ENCODE results near the gene CAMTA1.
A peak's percentile ranks its signal among the peaks of the same experiment; 100 is the strongest.
"Not testable (repeated sequence)": the region's sequence is repeated elsewhere in the genome, so short reads cannot be mapped to it uniquely, and the experiment has no call there.

CAMTA1 gene

GRCh38 chr1:6785318-6785727, at the start of gene CAMTA1:
CAMTA1 (plus strand) TSS chr1:6785454; CDS start chr1:6785531, 77 bp downstream.
- no peak for DNase-seq (ENCODE audit: low spot score)
- peak within 1 kb of the TSS; percentile 63 for H3K27ac ChIP-seq (ENCODE audit: poor library complexity, severe bottlenecking)
- no peak for TF ChIP-seq CTCF (IDR thresholded peaks at IDR 0.05; ENCODE audit: poor library complexity, severe bottlenecking)
- no peaks in the 10 kb centered on the region for H3K9me3 ChIP-seq (ENCODE audit: severe bottlenecking)
- peaks cover 7% of the 10 kb centered on the region for H3K4me1 ChIP-seq (ENCODE audit: insufficient read depth, poor library complexity, severe bottlenecking)
- H3K36me3 ChIP-seq (ENCODE audit: low read depth) = no peaks in the 10 kb centered on the region; the same call in 1 of the 2 replicates
- ATAC-seq (ENCODE audit: low read depth) = peak; percentile 91; the same call in 2 of the 3 replicates
- H3K4me3 ChIP-seq (ENCODE audit: severe bottlenecking) = peak within 1 kb of the TSS; percentile 91
- no peaks in the 10 kb centered on the region for H3K27me3 ChIP-seq (ENCODE audit: insufficient read depth, poor library complexity, severe bottlenecking)

GRCh38 chr1:6738987-6739676, 46.1 kb upstream of the CAMTA1 start:
- no peaks in the 10 kb centered on the region for H3K36me3 ChIP-seq (ENCODE audit: low read depth)
- H3K27me3 ChIP-seq (ENCODE audit: insufficient read depth, poor library complexity, severe bottlenecking) = no peaks in the 10 kb centered on the region
- no peak overlapping the region for H3K27ac ChIP-seq (ENCODE audit: poor library complexity, severe bottlenecking)
- TF ChIP-seq CTCF (IDR thresholded peaks at IDR 0.05; ENCODE audit: poor library complexity, severe bottlenecking) = no peak
- DNase-seq (ENCODE audit: low spot score) (no peak), ATAC-seq (ENCODE audit: low read depth) (no peak)
- no peaks in the 10 kb centered on the region for H3K9me3 ChIP-seq (ENCODE audit: severe bottlenecking)
- H3K4me3 ChIP-seq (ENCODE audit: severe bottlenecking) = no peak overlapping the region
- peaks cover 16% of the 10 kb centered on the region for H3K4me1 ChIP-seq (ENCODE audit: insufficient read depth, poor library complexity, severe bottlenecking)

GRCh38 chr1:6742676-6743188, 42.5 kb upstream of the CAMTA1 start:
- DNase-seq (ENCODE audit: low spot score); H3K9me3 ChIP-seq (ENCODE audit: severe bottlenecking); H3K36me3 ChIP-seq (ENCODE audit: low read depth); H3K4me3 ChIP-seq (ENCODE audit: severe bottlenecking); ATAC-seq (ENCODE audit: low read depth); H3K27me3 ChIP-seq (ENCODE audit: insufficient read depth, poor library complexity, severe bottlenecking): not testable (repeated sequence)
- Histone ChIP-seq H3K4me1 (ENCODE audit: insufficient read depth, poor library complexity, severe bottlenecking) (peaks cover 17% of the 10 kb centered on the region), H3K27ac (ENCODE audit: poor library complexity, severe bottlenecking) (peak overlapping the region; percentile 75)

- ATAC-seq (ENCODE audit: low read depth) = peak; percentile 91
- no peak for TF ChIP-seq CTCF (IDR thresholded peaks at IDR 0.05; ENCODE audit: poor library complexity, severe bottlenecking)
- Histone ChIP-seq H3K36me3 (ENCODE audit: low read depth) (no peaks in the 10 kb centered on the region), H3K4me1 (ENCODE audit: insufficient read depth, poor library complexity, severe bottlenecking) (peaks cover 17% of the 10 kb centered on the region), H3K4me3 (ENCODE audit: severe bottlenecking) (no peak overlapping the region), H3K27ac (ENCODE audit: poor library complexity, severe bottlenecking) (peak overlapping the region; percentile 75), H3K27me3 (ENCODE audit: insufficient read depth, poor library complexity, severe bottlenecking) (no peaks in the 10 kb centered on the region), H3K9me3 (ENCODE audit: severe bottlenecking) (no peaks in the 10 kb centered on the region)
- no peak for DNase-seq (ENCODE audit: low spot score)
Observed at GRCh38 chr1:6743189-6744101, 41.8 kb upstream of the CAMTA1 start.

- TF ChIP-seq CTCF (IDR thresholded peaks at IDR 0.05; ENCODE audit: poor library complexity, severe bottlenecking) = no peak
- peaks cover 17% of the 10 kb centered on the region for H3K4me1 ChIP-seq (ENCODE audit: insufficient read depth, poor library complexity, severe bottlenecking)
- no peaks in the 10 kb centered on the region for H3K9me3 ChIP-seq (ENCODE audit: severe bottlenecking)
- H3K27me3 ChIP-seq (ENCODE audit: insufficient read depth, poor library complexity, severe bottlenecking) = no peaks in the 10 kb centered on the region
- H3K4me3 ChIP-seq (ENCODE audit: severe bottlenecking) = no peak overlapping the region
- no peak overlapping the region for H3K27ac ChIP-seq (ENCODE audit: poor library complexity, severe bottlenecking)
- DNase-seq (ENCODE audit: low spot score) (no peak), ATAC-seq (ENCODE audit: low read depth) (no peak)
- no peaks in the 10 kb centered on the region for H3K36me3 ChIP-seq (ENCODE audit: low read depth)
Observed at GRCh38 chr1:6745073-6745472, 40.2 kb upstream of the CAMTA1 start.

Measured in RWPE2 (cell line).